HEK293T (cell line): ENCODE data around the gene INSIG2.

Experiments
- CTCF ChIA-PET: fragments of 350-600 bp; formaldehyde crosslinking; extraction: SDS; loops from one replicate; lab custom pipeline; 2021; ENCODE audit warnings: antibody characterized with exemption, inconsistent platforms; lab: Yijun Ruan, JAX
- POLR2A ChIA-PET: fragments of 350-600 bp; formaldehyde crosslinking; extraction: SDS; loops from one replicate; lab custom pipeline; 2020; ENCODE audit warnings: antibody characterized with exemption, inconsistent platforms; lab: Yijun Ruan, JAX
- DNase-seq: peaks from one replicate; pipeline ENCODE4 v3.0.0; 2012; ENCODE audit warnings: mixed read lengths; ENCODE audit errors: extremely low spot score
- ARNT ChIP-seq: fragments of 450-650 bp; IDR thresholded peaks from 2 replicates; pipeline ENCODE4 v1.6.1; 2017; ENCODE audit warnings: mild to moderate bottlenecking
- BHLHE40 ChIP-seq: fragments of 450-650 bp; IDR thresholded peaks from 2 replicates; pipeline ENCODE4 v1.6.1; 2016; ENCODE audit warnings: mild to moderate bottlenecking, moderate library complexity, borderline replicate concordance
- CTBP1 ChIP-seq: fragments of 450-650 bp; IDR thresholded peaks from 2 replicates; pipeline ENCODE4 v1.6.1; 2016; ENCODE audit warnings: borderline replicate concordance
- ELF4 ChIP-seq: fragments of 450-650 bp; IDR thresholded peaks from 2 replicates; pipeline ENCODE4 v1.6.1; 2017; ENCODE audit warnings: antibody characterized with exemption
- FOXA1 ChIP-seq: fragments of 450-650 bp; IDR thresholded peaks from 2 replicates; pipeline ENCODE4 v1.6.1; 2016; ENCODE audit warnings: mild to moderate bottlenecking
- FOXK2 ChIP-seq: fragments of 450-650 bp; IDR thresholded peaks from 2 replicates; pipeline ENCODE4 v1.6.1; 2016; ENCODE audit warnings: mild to moderate bottlenecking
- FOXM1 ChIP-seq: fragments of 450-650 bp; IDR thresholded peaks from 2 replicates; pipeline ENCODE4 v1.6.1; 2017; ENCODE audit warnings: mild to moderate bottlenecking, borderline replicate concordance
- HDGF ChIP-seq: fragments of 450-650 bp; IDR thresholded peaks from 2 replicates; pipeline ENCODE4 v1.6.1; 2017; ENCODE audit warnings: antibody characterized with exemption, borderline replicate concordance
- L3MBTL2 ChIP-seq: fragments of 450-650 bp; conservative IDR thresholded peaks from 2 replicates; pipeline ENCODE4 v1.6.1; 2016; ENCODE audit warnings: mild to moderate bottlenecking
- LEF1 ChIP-seq: fragments of 450-650 bp; IDR thresholded peaks from 2 replicates; pipeline ENCODE4 v1.6.1; 2017; ENCODE audit warnings: mild to moderate bottlenecking, borderline replicate concordance
- NFRKB ChIP-seq: fragments of 450-650 bp; IDR thresholded peaks from 2 replicates; pipeline ENCODE4 v1.6.1; 2016; ENCODE audit warnings: mild to moderate bottlenecking, moderate library complexity
- PKNOX1 ChIP-seq: fragments of 450-650 bp; IDR thresholded peaks from 2 replicates; pipeline ENCODE4 v1.6.1; 2016
- SP1 ChIP-seq: fragments of 450-650 bp; IDR thresholded peaks from 2 replicates; pipeline ENCODE4 v1.6.1; 2017
- SUZ12 ChIP-seq: fragments of 450-650 bp; IDR thresholded peaks from 2 replicates; pipeline ENCODE4 v1.6.1; 2016; ENCODE audit warnings: mild to moderate bottlenecking
- TARDBP ChIP-seq: fragments of 450-650 bp; IDR thresholded peaks from 2 replicates; pipeline ENCODE4 v1.6.1; 2016
- ZNF384 ChIP-seq: fragments of 450-650 bp; IDR thresholded peaks from 2 replicates; pipeline ENCODE4 v1.6.1; 2016

Gene INSIG2

GRCh38 chr2:118058951-118059350 is 29.3 kb upstream of the INSIG2 start:
- DNase-seq = no peak
- ChIA-PET CTCF (interaction anchor here (1.0 to 2.4 kb wide), 3 partner anchors 11 to 12 kb away, joined by 3 to 11 read pairs (median 4); no protein-coding TSS in a partner anchor), POLR2A (interaction anchor here (0.7 kb wide), 1 partner anchor 29 kb away, joined by 3 read pairs; the partner anchor contains the start of gene INSIG2)
- TF ChIP-seq LEF1 (no peak), ARNT (no peak), ZNF384 (no peak), L3MBTL2 (no peak), NFRKB (no peak), FOXK2 (no peak), BHLHE40 (no peak), TARDBP (no peak), HDGF (no peak), ELF4 (no peak), SUZ12 (no peak), PKNOX1 (no peak), CTBP1 (no peak), SP1 (no peak), FOXM1 (no peak), FOXA1 (no peak)

GRCh38 chr2:118059919-118060478 is 28.3 kb upstream of the INSIG2 start:
- no peak for DNase-seq
- CTCF ChIA-PET = interaction anchor here (2.4 kb wide), 1 partner anchor 13 kb away, joined by 11 read pairs; no protein-coding TSS in a partner anchor
- TF ChIP-seq ARNT (no peak), BHLHE40 (no peak), FOXK2 (no peak), PKNOX1 (no peak), CTBP1 (no peak), SUZ12 (no peak), FOXA1 (no peak), LEF1 (no peak), ELF4 (no peak), FOXM1 (no peak), ZNF384 (no peak), HDGF (no peak), TARDBP (no peak), NFRKB (no peak), L3MBTL2 (no peak)
- POLR2A ChIA-PET = interaction anchor here (1.7 kb wide), 1 partner anchor 9 kb away, joined by 7 read pairs; no protein-coding TSS in a partner anchor

- ChIA-PET POLR2A (interaction anchor here (1.7 kb wide), 1 partner anchor 10 kb away, joined by 7 read pairs; no protein-coding TSS in a partner anchor), CTCF (interaction anchor here (1.3 to 2.6 kb wide), 3 partner anchors 10 to 17 kb away, joined by 4 to 11 read pairs (median 8); no protein-coding TSS in a partner anchor)
- TF ChIP-seq ELF4 (no peak), FOXK2 (no peak), NFRKB (no peak), BHLHE40 (no peak)
- no peak for DNase-seq
Observed at GRCh38 chr2:118061135-118061955, 26.9 kb upstream of the INSIG2 start.

GRCh38 chr2:118062048-118062447 is 26.2 kb upstream of the INSIG2 start:
- POLR2A ChIA-PET = no interaction called here

More at GRCh38 chr2:118062048-118062447, 26.2 kb upstream of the INSIG2 start:
- CTCF ChIA-PET = interaction anchor here (0.8 to 2.6 kb wide), 3 partner anchors 10 to 16 kb away, joined by 4 to 8 read pairs (median 5); no protein-coding TSS in a partner anchor
- no peak for TF ChIP-seq BHLHE40
- TF ChIP-seq FOXA1 = no peak
- TF ChIP-seq FOXK2 = no peak
- TF ChIP-seq ZNF384 = no peak
- TF ChIP-seq SP1 = no peak
- TF ChIP-seq L3MBTL2 = no peak
- no peak for TF ChIP-seq NFRKB
- TF ChIP-seq PKNOX1 = no peak
- TF ChIP-seq ARNT = no peak
- TF ChIP-seq SUZ12 = no peak
- no peak for TF ChIP-seq FOXM1
- no peak for TF ChIP-seq ELF4
- no peak for TF ChIP-seq CTBP1
- TF ChIP-seq HDGF = no peak
- TF ChIP-seq TARDBP = no peak
- TF ChIP-seq LEF1 = no peak
- no peak for DNase-seq
